Ovary (tissue), 3 donors: ENCODE results near the gene DDX60.

Source experiments
- CTCF ChIP-seq, 3 donors: fragments of 450-650 bp in 2 of 3; fragments of 200-600 bp in 1 of 3; IDR thresholded peaks; one replicate each; pipeline versions ENCODE4 v1.5.1 to v1.8.0; 2016 to 2022; ENCODE audit warnings: antibody characterized with exemption in 3 of 3, mild to moderate bottlenecking in 1 of 3
- EP300 ChIP-seq: sonication (generic); formaldehyde crosslinking; IDR thresholded peaks from one replicate; pipeline ENCODE4 v1.6.1; 2017; ENCODE audit warnings: antibody characterized with exemption
- POLR2A ChIP-seq: fragments of 450-650 bp; IDR thresholded peaks from one replicate; pipeline ENCODE4 v1.6.1; 2017; ENCODE audit warnings: antibody characterized with exemption, mild to moderate bottlenecking, moderate library complexity
- donor health status: DM: no; HTN: no; CAD: no.

- TF ChIP-seq EP300 = no peak
- TF ChIP-seq POLR2A = no peak
- no peak for TF ChIP-seq CTCF (IDR thresholded peaks at IDR 0.05)
Observed at GRCh38 chr4:168367065-168367464, 48.5 kb upstream of the DDX60 start.
